Hematopoietic multipotent progenitor cell treated with erythropoietin and hydrocortisone succinate and interleukin-3 and kit ligand, for 4 days (in vitro differentiated cells): ENCODE measurements around the gene CAMK2D.

ENCODE experiments used
- DNase-seq: peaks from one replicate; pipeline ENCODE4 v3.0.0-alpha.2; 2015

The CAMK2D gene

GRCh38 chr4:113423631-113424030 lies 337.9 kb downstream of the CAMK2D start:
- no peak for DNase-seq

- DNase-seq = no peak
Observed at GRCh38 chr4:113420938-113421337, 340.6 kb downstream of the CAMK2D start.

GRCh38 chr4:113419631-113420030 lies 341.9 kb downstream of the CAMK2D start:
- no peak for DNase-seq

- DNase-seq = no peak
Observed at GRCh38 chr4:113411496-113411938, 350.0 kb downstream of the CAMK2D start.

GRCh38 chr4:113410686-113411085 lies 350.9 kb downstream of the CAMK2D start:
- DNase-seq = no peak

GRCh38 chr4:113409181-113409580 lies 352.4 kb downstream of the CAMK2D start:
- no peak for DNase-seq

GRCh38 chr4:113407409-113407808 lies 354.1 kb downstream of the CAMK2D start:
- no peak for DNase-seq

GRCh38 chr4:113406723-113407016 lies 354.9 kb downstream of the CAMK2D start:
- no peak for DNase-seq

GRCh38 chr4:113405874-113406722 lies 355.4 kb downstream of the CAMK2D start:
- no peak for DNase-seq

- DNase-seq = no peak
Observed at GRCh38 chr4:113404841-113405240, 356.7 kb downstream of the CAMK2D start.

GRCh38 chr4:113404167-113404571 lies 357.4 kb downstream of the CAMK2D start:
- DNase-seq = no peak
